ENCODE data around the gene ENOPH1.

ENOPH1 gene

DNA sequence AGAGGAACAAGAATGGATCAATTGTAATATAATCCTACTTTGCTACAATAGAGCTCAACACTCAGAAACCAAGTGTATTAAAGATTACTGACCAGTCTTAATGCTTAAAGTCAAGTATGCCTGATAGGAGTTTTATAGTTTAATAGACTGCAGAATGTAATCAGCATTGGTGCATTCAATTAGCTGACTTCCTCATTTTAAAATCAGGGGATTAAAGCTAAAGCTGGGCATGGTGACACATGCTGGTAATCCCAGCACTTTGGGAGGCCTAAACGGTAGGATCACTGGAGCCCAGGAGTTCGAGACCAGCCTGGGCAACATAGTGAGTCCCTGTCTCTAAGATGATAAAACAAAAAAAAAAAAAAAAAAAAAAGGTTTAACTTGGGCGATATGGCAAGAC lies 10.9 kb upstream of the ENOPH1 start:
- TF ChIP-seq YY1 (IDR thresholded peaks at IDR 0.05; ENCODE audit: insufficient read depth, insufficient read length), result no peak
- TF ChIP-seq ZNF274 (IDR thresholded peaks at IDR 0.05; ENCODE audit: low read depth, low read length), result no peak
- TF ChIP-seq SUZ12 (IDR thresholded peaks at IDR 0.05; ENCODE audit: extremely low read depth, insufficient read depth, insufficient read length), result no peak
- no peak for DNase-seq (ENCODE audit: low read depth, low spot score)
- Histone ChIP-seq H3K4me1 (ENCODE audit: insufficient read depth, insufficient read length) (no peaks in the 10 kb centered on the region), H3K4me3 (ENCODE audit: insufficient read length, low read depth) (no peak overlapping the region), H3K27me3 (ENCODE audit: insufficient read depth, insufficient read length) (no peaks in the 10 kb centered on the region), H3K9me3 (ENCODE audit: insufficient read depth, low read length) (no peaks in the 10 kb centered on the region; the same call in 1 of the 2 replicates), H3K9ac (ENCODE audit: insufficient read length, low read depth) (no peak overlapping the region), H3K36me3 (ENCODE audit: insufficient read depth, insufficient read length, low read length) (peaks cover 17% of the 10 kb centered on the region)

DNA sequence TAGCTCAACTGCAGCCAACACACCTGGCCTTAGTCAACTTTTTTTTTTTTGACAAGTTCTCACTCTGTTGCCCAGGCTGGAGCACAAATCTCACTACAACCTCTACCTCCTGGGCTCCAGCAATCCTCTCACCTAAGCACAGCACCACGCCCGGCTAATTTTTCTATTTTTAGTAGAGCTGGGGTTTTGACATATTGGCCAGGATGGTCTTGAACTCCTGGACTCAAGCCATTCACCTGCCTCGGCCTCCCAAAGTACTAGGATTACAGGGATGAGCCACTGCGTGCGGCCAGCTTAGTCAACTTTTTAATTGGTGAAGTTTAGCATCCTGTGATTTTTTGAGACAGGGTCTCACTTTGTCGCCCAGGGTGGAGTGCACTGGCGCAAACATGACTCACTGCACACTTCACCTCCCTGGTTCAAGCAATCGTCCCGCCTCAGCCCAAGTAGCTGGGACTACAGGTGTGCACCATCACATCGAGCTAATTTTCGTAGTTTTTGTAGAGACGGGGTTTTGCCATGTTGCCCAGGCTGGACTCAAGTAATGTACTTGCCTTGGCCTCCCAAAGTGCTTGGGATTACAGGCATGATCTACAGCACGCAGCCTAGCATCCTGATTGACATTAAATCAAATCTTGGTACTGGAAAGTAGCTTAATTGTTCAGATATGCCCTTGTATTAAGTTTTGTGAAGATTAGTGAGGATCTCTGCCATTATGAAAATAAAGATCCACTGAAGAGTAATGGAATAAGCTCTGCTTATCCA lies 8.4 kb upstream of the ENOPH1 start:
- H3K27me3 ChIP-seq (ENCODE audit: insufficient read depth, insufficient read length), result no peaks in the 10 kb centered on the region
- peaks cover 40% of the 10 kb centered on the region for H3K36me3 ChIP-seq (ENCODE audit: insufficient read depth, insufficient read length, low read length)
- DNase-seq (ENCODE audit: low read depth, low spot score), result no peak
- TF ChIP-seq ZNF274 (IDR thresholded peaks at IDR 0.05; ENCODE audit: low read depth, low read length), result no peak
- no peak for TF ChIP-seq SUZ12 (IDR thresholded peaks at IDR 0.05; ENCODE audit: extremely low read depth, insufficient read depth, insufficient read length)
- no peak for TF ChIP-seq YY1 (IDR thresholded peaks at IDR 0.05; ENCODE audit: insufficient read depth, insufficient read length)
- no peak overlapping the region for H3K4me3 ChIP-seq (ENCODE audit: insufficient read length, low read depth)
- no peaks in the 10 kb centered on the region for H3K4me1 ChIP-seq (ENCODE audit: insufficient read depth, insufficient read length)
- H3K9ac ChIP-seq (ENCODE audit: insufficient read length, low read depth), result no peak overlapping the region
- H3K9me3 ChIP-seq (ENCODE audit: insufficient read depth, low read length), result no peaks in the 10 kb centered on the region

DNA sequence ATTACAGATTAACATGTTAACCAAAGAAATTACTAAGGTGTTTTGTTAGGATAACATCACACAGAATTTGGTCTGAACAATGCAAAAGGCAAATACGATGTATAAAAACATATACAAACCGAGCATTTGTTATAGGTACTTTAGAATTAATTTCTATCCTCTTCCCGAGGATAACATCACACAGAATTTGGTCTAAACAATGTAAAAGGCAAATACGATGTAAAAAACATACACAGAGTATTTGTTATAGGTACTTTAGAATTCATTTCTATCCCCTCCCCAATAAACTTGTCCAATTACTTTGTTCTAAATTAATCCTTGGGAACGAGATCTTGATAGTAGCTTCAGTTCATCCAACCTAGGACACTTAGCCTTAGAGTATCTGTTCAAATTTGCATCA lies 7.8 kb upstream of the ENOPH1 start:
- Histone ChIP-seq H3K9ac (ENCODE audit: insufficient read length, low read depth) (no peak overlapping the region), H3K4me1 (ENCODE audit: insufficient read depth, insufficient read length) (no peaks in the 10 kb centered on the region), H3K36me3 (ENCODE audit: insufficient read depth, insufficient read length, low read length) (peaks cover 46% of the 10 kb centered on the region), H3K9me3 (ENCODE audit: insufficient read depth, low read length) (no peaks in the 10 kb centered on the region), H3K27me3 (ENCODE audit: insufficient read depth, insufficient read length) (no peaks in the 10 kb centered on the region), H3K4me3 (ENCODE audit: insufficient read length, low read depth) (no peak overlapping the region)
- DNase-seq (ENCODE audit: low read depth, low spot score), result no peak
- TF ChIP-seq SUZ12 (IDR thresholded peaks at IDR 0.05; ENCODE audit: extremely low read depth, insufficient read depth, insufficient read length), result no peak

DNA sequence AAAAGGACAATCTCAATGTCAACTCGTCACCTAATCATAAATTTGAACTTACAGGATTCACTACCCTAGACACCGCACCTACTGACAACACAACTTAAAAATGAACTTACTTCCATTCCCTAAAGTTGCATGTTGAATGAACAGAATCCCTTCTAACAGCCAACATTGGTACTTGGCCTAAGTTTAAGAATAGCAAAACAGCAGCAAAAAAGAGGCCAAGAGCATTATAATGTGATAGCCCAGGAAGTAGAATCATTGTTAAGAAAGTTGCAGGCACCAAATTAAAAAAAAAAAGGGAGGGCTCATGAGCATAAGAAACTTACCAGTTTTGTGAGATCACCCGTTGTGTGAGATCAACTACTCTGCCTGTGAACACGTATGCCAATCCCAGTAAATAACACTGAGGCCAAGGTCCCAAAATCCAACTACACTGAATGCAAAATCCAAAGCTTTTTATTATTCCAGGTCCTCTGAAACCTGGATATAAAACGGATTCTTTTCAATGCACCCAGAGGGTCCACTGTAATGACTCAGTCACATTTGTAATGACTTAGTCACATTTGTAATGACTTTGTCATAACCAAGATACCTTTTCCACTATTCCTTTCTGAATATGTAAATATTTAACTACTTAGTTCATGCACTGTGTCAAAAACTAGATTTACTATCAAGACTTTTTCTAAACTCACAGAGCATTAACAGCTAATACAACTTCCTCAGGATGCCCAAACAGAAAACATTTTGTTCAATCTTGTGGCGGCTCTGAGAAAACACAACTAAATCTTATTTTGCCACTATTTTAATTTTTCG lies 6.9 kb upstream of the ENOPH1 start:
- H3K4me1 ChIP-seq (ENCODE audit: insufficient read depth, insufficient read length), result no peaks in the 10 kb centered on the region
- DNase-seq (ENCODE audit: low read depth, low spot score), result no peak
- peaks cover 55% of the 10 kb centered on the region for H3K36me3 ChIP-seq (ENCODE audit: insufficient read depth, insufficient read length, low read length)
- no peaks in the 10 kb centered on the region for H3K9me3 ChIP-seq (ENCODE audit: insufficient read depth, low read length)
- no peaks in the 10 kb centered on the region for H3K27me3 ChIP-seq (ENCODE audit: insufficient read depth, insufficient read length)
- no peak overlapping the region for H3K9ac ChIP-seq (ENCODE audit: insufficient read length, low read depth)
- TF ChIP-seq SUZ12 (IDR thresholded peaks at IDR 0.05; ENCODE audit: extremely low read depth, insufficient read depth, insufficient read length), result no peak
- TF ChIP-seq YY1 (IDR thresholded peaks at IDR 0.05; ENCODE audit: insufficient read depth, insufficient read length), result no peak
- no peak for TF ChIP-seq ZNF274 (IDR thresholded peaks at IDR 0.05; ENCODE audit: low read depth, low read length)
- H3K4me3 ChIP-seq (ENCODE audit: insufficient read length, low read depth), result no peak overlapping the region

DNA sequence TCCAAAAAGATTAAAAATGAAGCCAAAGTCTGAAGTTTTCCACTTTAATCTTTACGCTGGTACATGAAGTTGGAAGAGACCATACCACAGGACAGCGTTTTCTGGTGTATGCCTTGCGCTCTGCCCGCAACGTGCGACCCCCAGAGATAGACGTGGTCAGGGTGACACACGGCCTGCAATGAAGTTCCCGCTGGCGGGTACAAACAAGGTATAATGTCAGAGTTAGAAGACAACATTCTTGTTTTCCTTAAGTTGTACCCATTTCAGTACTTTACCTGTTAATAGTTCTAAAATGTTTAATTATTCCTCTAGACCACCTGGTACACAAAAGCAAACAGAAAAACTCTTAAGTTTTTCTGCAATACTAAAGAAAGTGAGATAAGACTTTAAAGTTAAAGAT lies 4.9 kb upstream of the ENOPH1 start:
- H3K36me3 ChIP-seq (ENCODE audit: insufficient read depth, insufficient read length, low read length), result peaks cover 58% of the 10 kb centered on the region
- H3K4me1 ChIP-seq (ENCODE audit: insufficient read depth, insufficient read length), result no peaks in the 10 kb centered on the region
- no peaks in the 10 kb centered on the region for H3K27me3 ChIP-seq (ENCODE audit: insufficient read depth, insufficient read length)
- no peak overlapping the region for H3K9ac ChIP-seq (ENCODE audit: insufficient read length, low read depth)
- no peaks in the 10 kb centered on the region for H3K9me3 ChIP-seq (ENCODE audit: insufficient read depth, low read length)
- TF ChIP-seq YY1 (IDR thresholded peaks at IDR 0.05; ENCODE audit: insufficient read depth, insufficient read length), result no peak
- TF ChIP-seq ZNF274 (IDR thresholded peaks at IDR 0.05; ENCODE audit: low read depth, low read length), result no peak
- no peak for TF ChIP-seq SUZ12 (IDR thresholded peaks at IDR 0.05; ENCODE audit: extremely low read depth, insufficient read depth, insufficient read length)
- DNase-seq (ENCODE audit: low read depth, low spot score), result no peak
- no peak overlapping the region for H3K4me3 ChIP-seq (ENCODE audit: insufficient read length, low read depth)

DNA sequence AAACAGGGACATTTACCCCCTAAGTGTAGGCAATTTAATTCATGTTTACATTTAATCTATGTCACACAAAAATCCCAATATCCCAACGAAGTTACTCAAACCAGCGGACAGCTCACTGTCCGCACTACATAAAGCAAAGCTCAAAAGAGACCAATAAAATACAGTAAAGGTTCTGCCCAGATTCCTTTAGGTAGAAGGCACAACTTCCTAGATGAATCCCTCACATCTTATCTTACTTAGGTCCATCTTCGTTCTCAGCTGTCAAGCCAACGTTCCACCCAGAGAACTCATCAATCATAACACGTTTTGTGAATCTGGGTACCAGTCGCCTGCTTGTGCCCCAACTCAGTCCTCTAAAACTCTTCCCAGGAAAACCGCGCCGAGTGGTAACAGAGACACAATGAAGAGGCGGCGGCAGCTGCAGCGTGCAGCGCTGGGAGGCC lies 1.8 kb upstream of the ENOPH1 start:
- Histone ChIP-seq H3K9ac (ENCODE audit: insufficient read length, low read depth) (peak overlapping the region; percentile 98), H3K36me3 (ENCODE audit: insufficient read depth, insufficient read length, low read length) (peaks cover 69% of the 10 kb centered on the region), H3K4me1 (ENCODE audit: insufficient read depth, insufficient read length) (no peaks in the 10 kb centered on the region), H3K9me3 (ENCODE audit: insufficient read depth, low read length) (no peaks in the 10 kb centered on the region), H3K27me3 (ENCODE audit: insufficient read depth, insufficient read length) (no peaks in the 10 kb centered on the region), H3K4me3 (ENCODE audit: insufficient read length, low read depth) (peak overlapping the region; percentile 93)
- TF ChIP-seq SUZ12 (IDR thresholded peaks at IDR 0.05; ENCODE audit: extremely low read depth, insufficient read depth, insufficient read length) (no peak), YY1 (IDR thresholded peaks at IDR 0.05; ENCODE audit: insufficient read depth, insufficient read length) (no peak), ZNF274 (IDR thresholded peaks at IDR 0.05; ENCODE audit: low read depth, low read length) (no peak)
- DNase-seq (ENCODE audit: low read depth, low spot score), result no peak

All from NT2/D1 (cell line).